ENCODE results near the gene UBE3B.

GRCh38 chr12:109433618-109434017, 43.8 kb upstream of the UBE3B start:
- peak in 3 of 6 experiments; percentile 23 to 38 (median 30) for TF ChIP-seq CTCF (IDR thresholded peaks at IDR 0.05)
- TF ChIP-seq POLR2A (IDR thresholded peaks at IDR 0.05), result no peak
